A549 (cell line): ENCODE results near the gene CD163. TPM values are rescaled to one million over a fixed set of nuclear protein-coding genes. Genes with fewer than 3 reads are reported as not detected.

Experiments used
- ATAC-seq, 2 experiments: fragments of 200-7000 bp in 1 of 2; fragments of >200 bp in 1 of 2; cut with Nextera tagmentation in 1 of 2; cut with Tn5 transposase in 1 of 2; 3 replicates each; pipeline versions ENCODE4 v1.8.0 to v1.9.1; 2018 to 2020; ENCODE audit warnings: mild to moderate bottlenecking in 1 of 2, moderate library complexity in 1 of 2
- CTCF ChIA-PET: fragments of 300-600 bp; sonication (Branson Sonifier 250); formaldehyde crosslinking; extraction: SDS; loops from one replicate; lab custom pipeline; 2021; ENCODE audit warnings: antibody characterized with exemption, inconsistent platforms; lab: Yijun Ruan, JAX
- POLR2A ChIA-PET: fragments of 350-600 bp; formaldehyde crosslinking; extraction: SDS; loops from one replicate; lab custom pipeline; 2021; ENCODE audit warnings: antibody characterized with exemption, inconsistent platforms; lab: Yijun Ruan, JAX
- DNase-seq, 2 experiments: peaks; one replicate each; pipeline versions ENCODE4 v3.0.0 to v3.0.0-alpha.2; 2011 to 2016; ENCODE audit warnings: low read depth in 1 of 2, low spot score in 1 of 2
- FAIRE-seq: peaks from 2 replicates; lab custom pipeline; 2011; peaks lifted over from hg19 to GRCh38; lab: Jason Lieb, UNC
- H3K27ac ChIP-seq, 2 experiments: fragments of >200 bp; sonication (Bioruptor Twin); formaldehyde crosslinking; 3 replicates each; pipeline ENCODE4 v1.5.1; 2016 to 2017
- H3K4me1 ChIP-seq: fragments of >200 bp; sonication (Bioruptor Twin); formaldehyde crosslinking; 3 replicates; pipeline ENCODE4 v1.6.1; 2016
- H3K4me2 ChIP-seq: fragments of >200 bp; sonication (Bioruptor Twin); formaldehyde crosslinking; 3 replicates; pipeline ENCODE4 v1.6.1; 2016
- H3K4me3 ChIP-seq: fragments of >200 bp; sonication (Bioruptor Twin); formaldehyde crosslinking; 3 replicates; pipeline ENCODE4 v1.5.1; 2016
- H3K9me3 ChIP-seq: fragments of >200 bp; sonication (Bioruptor Twin); formaldehyde crosslinking; 3 replicates; pipeline ENCODE4 v1.6.1; 2016
- CBX8 ChIP-seq: fragments of 200-600 bp; sonication (generic); IDR thresholded peaks from 2 replicates; pipeline ENCODE4 v1.6.1; 2016
- CEBPB ChIP-seq, 2 experiments: fragments of >200 bp in 1 of 2; sonication (Bioruptor Twin) in 1 of 2; formaldehyde crosslinking in 1 of 2; IDR thresholded peaks; 2 replicates each; pipeline ENCODE4 v1.6.1; 2012 to 2016
- CTCF ChIP-seq: fragments of >200 bp; sonication (Bioruptor Twin); formaldehyde crosslinking; IDR thresholded peaks from 3 replicates; pipeline ENCODE4 v1.5.1; 2016
- EP300 ChIP-seq, 2 experiments: fragments of >200 bp; sonication (Bioruptor Twin); formaldehyde crosslinking; IDR thresholded peaks; 2 replicates in 1 of 2; 3 replicates in 1 of 2; pipeline ENCODE4 v1.6.1; 2016 to 2017
- FOSL2 ChIP-seq, 2 experiments: fragments of 450-650 bp in 1 of 2; fragments of >200 bp in 1 of 2; sonication (Bioruptor Twin) in 1 of 2; formaldehyde crosslinking; IDR thresholded peaks; 2 replicates each; pipeline versions ENCODE4 v1.5.0 to v1.6.1; 2016 to 2020; ENCODE audit warnings: mild to moderate bottlenecking in 1 of 2, moderate library complexity in 1 of 2
- HDAC2 ChIP-seq: fragments of 200-600 bp; sonication (generic); IDR thresholded peaks from 2 replicates; pipeline ENCODE4 v1.6.1; 2016
- HEYL ChIP-seq: fragments of 250-450 bp; sonication (Bioruptor Pico); IDR thresholded peaks from 2 replicates; pipeline ENCODE4 v1.8.0; 2021; ENCODE audit warnings: mild to moderate bottlenecking, moderate library complexity
- JUNB ChIP-seq: fragments of >200 bp; sonication (Bioruptor Twin); formaldehyde crosslinking; IDR thresholded peaks from 2 replicates; pipeline ENCODE4 v1.6.1; 2016
- KDM1A ChIP-seq: fragments of 200-600 bp; sonication (generic); IDR thresholded peaks from 2 replicates; pipeline ENCODE4 v1.6.1; 2016; ENCODE audit warnings: low read depth, mild to moderate bottlenecking
- KDM5A ChIP-seq: fragments of 200-600 bp; sonication (generic); IDR thresholded peaks from 2 replicates; pipeline ENCODE4 v1.6.1; 2016; ENCODE audit warnings: antibody characterized with exemption, mild to moderate bottlenecking
- MAFK ChIP-seq: fragments of 450-650 bp; IDR thresholded peaks from 2 replicates; pipeline ENCODE4 v1.6.1; 2014; ENCODE audit not compliant: partially characterized antibody
- MYC ChIP-seq: IDR thresholded peaks from 2 replicates; pipeline ENCODE4 v1.6.1; 2012; ENCODE audit warnings: mild to moderate bottlenecking, inconsistent platforms, low read length, improper control_type of control experiment, borderline replicate concordance
- NFE2L2 ChIP-seq: fragments of 150-350 bp; conservative IDR thresholded peaks from 2 replicates; pipeline ENCODE4 v1.6.1; 2014; ENCODE audit warnings: low read length
- NPAS2 ChIP-seq: fragments of 250-450 bp; sonication (Bioruptor Pico); IDR thresholded peaks from 2 replicates; pipeline ENCODE4 v1.8.0; 2022; ENCODE audit warnings: mild to moderate bottlenecking, moderate library complexity, borderline replicate concordance
- POLR2A ChIP-seq: IDR thresholded peaks from 2 replicates; pipeline ENCODE4 v1.6.1; 2012; ENCODE audit warnings: mild to moderate bottlenecking, low read length
- RAD21 ChIP-seq, 2 experiments: fragments of >200 bp in 1 of 2; sonication (Bioruptor Twin) in 1 of 2; formaldehyde crosslinking in 1 of 2; IDR thresholded peaks in 1 of 2; conservative IDR thresholded peaks in 1 of 2; 2 replicates in 1 of 2; 3 replicates in 1 of 2; pipeline ENCODE4 v1.6.1; 2012 to 2018; ENCODE audit warnings: inconsistent platforms in 1 of 2
- REST ChIP-seq: fragments of 200-600 bp; sonication (generic); IDR thresholded peaks from 2 replicates; pipeline ENCODE4 v1.6.1; 2016; ENCODE audit warnings: antibody characterized with exemption, mild to moderate bottlenecking, moderate library complexity
- SMC3 ChIP-seq: fragments of >200 bp; sonication (Bioruptor Twin); formaldehyde crosslinking; IDR thresholded peaks from 3 replicates; pipeline ENCODE4 v1.6.1; 2018; ENCODE audit warnings: inconsistent platforms
- SREBF2 ChIP-seq: fragments of 450-650 bp; IDR thresholded peaks from 2 replicates; pipeline ENCODE4 v1.6.1; 2014; ENCODE audit warnings: mild to moderate bottlenecking, moderate library complexity
- TFCP2L1 ChIP-seq: fragments of 250-450 bp; sonication (Bioruptor Pico); IDR thresholded peaks from 2 replicates; pipeline ENCODE4 v1.5.0; 2021; ENCODE audit warnings: mild to moderate bottlenecking
- ZC3H11A ChIP-seq: fragments of 450-650 bp; IDR thresholded peaks from 2 replicates; pipeline ENCODE4 v1.6.1; 2014; ENCODE audit warnings: antibody characterized with exemption, mild to moderate bottlenecking
- ZFP36 ChIP-seq: fragments of 450-650 bp; IDR thresholded peaks from 2 replicates; pipeline ENCODE4 v1.6.1; 2014; ENCODE audit warnings: borderline replicate concordance; ENCODE audit not compliant: partially characterized antibody
- ZNF302 ChIP-seq: fragments of 250-450 bp; sonication (Bioruptor Pico); IDR thresholded peaks from 2 replicates; pipeline ENCODE4 v1.9.0; 2021; ENCODE audit warnings: inconsistent platforms, mild to moderate bottlenecking, moderate library complexity
- ZSCAN20 ChIP-seq: fragments of 250-450 bp; sonication (Bioruptor Pico); IDR thresholded peaks from 2 replicates; pipeline ENCODE4 v1.8.0; 2022; ENCODE audit warnings: mild to moderate bottlenecking, moderate library complexity
- WGBS: methylation state at CpG from one replicate; pipeline ENCODE4 v1.1.6; 2017; ENCODE audit errors: missing lambda C conversion rate; 5-methylcytosine and 5-hydroxymethylcytosine counted together
- polyA plus RNA-seq, 4 experiments: library from polyadenylated mRNA; depleted of rRNA in 3 of 4; stranded (reverse); fragments of >200 nt; fragmentation: RNase III in 1 of 4; extraction: RNeasy Plus Mini Kit Qiagen cat#74134 plus additional on column Dnase treatment in 1 of 4; gene quantifications; 2 replicates in 3 of 4; 3 replicates in 1 of 4; pipeline ENCODE4 v1.2.3, GENCODE V29; 2011 to 2017
- TF ChIP-seq, protein P1 (sequence below): fragments of >200 bp; sonication (Bioruptor Twin); formaldehyde crosslinking; IDR thresholded peaks from 2 replicates; pipeline ENCODE4 v1.6.1; 2016
- TF ChIP-seq, protein P2 (sequence below): IDR thresholded peaks from 2 replicates; pipeline ENCODE4 v1.6.1; 2012
- TF ChIP-seq, protein P3 (sequence below): fragments of >200 bp; sonication (Bioruptor Twin); formaldehyde crosslinking; IDR thresholded peaks from 3 replicates; pipeline ENCODE4 v1.6.1; 2016

CD163 gene
- polyA plus RNA-seq, 2 of the 4 experiments (the other 2 are of a cell fraction), result not detected

DNA sequence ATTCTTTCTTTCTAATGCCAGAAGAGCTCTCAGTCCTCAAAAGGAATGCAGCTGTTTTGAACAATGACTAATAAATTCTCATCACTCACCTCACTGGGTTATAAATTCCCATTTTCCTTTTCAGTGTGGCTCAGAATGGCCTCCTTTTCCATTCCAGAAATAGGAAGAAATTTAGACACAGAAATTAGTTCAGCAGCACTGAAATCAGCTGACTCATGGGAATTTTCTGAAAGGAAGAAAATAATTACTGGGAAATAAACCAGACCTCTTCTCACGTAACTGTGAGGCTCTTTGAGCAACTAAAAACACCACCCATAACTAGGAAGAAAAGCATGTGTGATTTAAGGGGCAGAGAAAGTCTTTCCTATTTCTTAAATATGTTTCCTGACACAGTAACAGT, 23.8 kb downstream of the CD163 start:
- TF ChIP-seq MAFK (peak; percentile 84), SREBF2 (no peak)
- WGBS, result 3% methylated on average over 1 of the region's 1 CpG
- DNase-seq (no peak), FAIRE-seq (peak; percentile 23), ATAC-seq (no peak)
- Histone ChIP-seq H3K4me3 (no peak overlapping the region), H3K27ac (no peak overlapping the region), H3K4me2 (no peak overlapping the region), H3K9me3 (no peaks in the 10 kb centered on the region), H3K4me1 (no peaks in the 10 kb centered on the region)
- CTCF ChIA-PET, result interaction anchor here (2.1 kb wide), 1 partner anchor 19 kb away, joined by 9 read pairs; no protein-coding TSS in a partner anchor
- POLR2A ChIA-PET, result no interaction called here

- no peak for ATAC-seq
- no peak overlapping the region for H3K27ac ChIP-seq
- 0 out of 3 replicates have a peak, but pooled peaks cover 3% of the 10 kb centered on the region for H3K9me3 ChIP-seq
- 32% methylated on average over 6 of the region's 6 CpGs for WGBS
- FAIRE-seq, result no peak
- ChIA-PET POLR2A (no interaction called here), CTCF (interaction anchor here (1.5 kb wide), 1 partner anchor 12 kb away, joined by 8 read pairs; no protein-coding TSS in a partner anchor)
- DNase-seq, result no peak
- H3K4me3 ChIP-seq, result no peak overlapping the region
- TF ChIP-seq KDM1A, result no peak
- no peaks in the 10 kb centered on the region for H3K4me1 ChIP-seq
- H3K4me2 ChIP-seq, result no peak overlapping the region
These were observed 31.5 kb downstream of the CD163 start for GRCh38 chr12:7472060-7472459.

GRCh38 chr12:7460375-7461259, 43.0 kb downstream of the CD163 start:
- ATAC-seq, result peak; percentile 97 to 99
- H3K9me3 ChIP-seq, result no peaks in the 10 kb centered on the region
- H3K27ac ChIP-seq, result no peak overlapping the region
- CTCF ChIA-PET, result interaction anchor here (0.6 to 4.0 kb wide), 49 partner anchors 8 to 815 kb away, joined by 3 to 50 read pairs (median 4); partner anchors contain the start of gene C1S
- no peak overlapping the region for H3K4me2 ChIP-seq
- no peak for FAIRE-seq
- POLR2A ChIA-PET, result no interaction called here
- no peak overlapping the region for H3K4me3 ChIP-seq
- peak; percentile 66 for DNase-seq
- H3K4me1 ChIP-seq, result no peaks in the 10 kb centered on the region
- WGBS, result 49% methylated on average over 7 of the region's 7 CpGs
- TF ChIP-seq NFE2L2, result no peak
- TF ChIP-seq, protein P1, sequence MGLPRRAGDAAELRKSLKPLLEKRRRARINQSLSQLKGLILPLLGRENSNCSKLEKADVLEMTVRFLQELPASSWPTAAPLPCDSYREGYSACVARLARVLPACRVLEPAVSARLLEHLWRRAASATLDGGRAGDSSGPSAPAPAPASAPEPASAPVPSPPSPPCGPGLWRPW, result no peak
- TF ChIP-seq, protein P2, sequence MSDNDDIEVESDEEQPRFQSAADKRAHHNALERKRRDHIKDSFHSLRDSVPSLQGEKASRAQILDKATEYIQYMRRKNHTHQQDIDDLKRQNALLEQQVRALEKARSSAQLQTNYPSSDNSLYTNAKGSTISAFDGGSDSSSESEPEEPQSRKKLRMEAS, result no peak
- peak; percentile 94 for TF ChIP-seq SMC3
- no peak for TF ChIP-seq ZSCAN20 (CRISPR knock-in tag)
- peak; percentile 80 for TF ChIP-seq MAFK
- no peak for TF ChIP-seq TFCP2L1 (CRISPR knock-in tag)
- no peak for TF ChIP-seq CEBPB (IDR thresholded peaks at IDR 0.05)
- no peak for TF ChIP-seq REST
- TF ChIP-seq EP300 (IDR thresholded peaks at IDR 0.05), result no peak
- TF ChIP-seq ZNF302 (CRISPR knock-in tag), result no peak
- TF ChIP-seq KDM1A, result no peak
- TF ChIP-seq KDM5A, result no peak
- peak; percentile 93 for TF ChIP-seq CTCF
- no peak for TF ChIP-seq ZC3H11A
- TF ChIP-seq FOSL2 (IDR thresholded peaks at IDR 0.05), result no peak
- no peak for TF ChIP-seq FOSL2 (CRISPR knock-in tag; IDR thresholded peaks at IDR 0.05)
- no peak for TF ChIP-seq NPAS2
- no peak for TF ChIP-seq CBX8
- no peak for TF ChIP-seq MYC
- no peak for TF ChIP-seq HEYL (CRISPR knock-in tag)
- TF ChIP-seq RAD21 (conservative IDR thresholded peaks at IDR 0.05 in 1 of 2, IDR thresholded peaks at IDR 0.05 in 1 of 2), result peak; percentile 95 to 98
- TF ChIP-seq HDAC2, result no peak
- no peak for TF ChIP-seq POLR2A
- TF ChIP-seq, protein P3, sequence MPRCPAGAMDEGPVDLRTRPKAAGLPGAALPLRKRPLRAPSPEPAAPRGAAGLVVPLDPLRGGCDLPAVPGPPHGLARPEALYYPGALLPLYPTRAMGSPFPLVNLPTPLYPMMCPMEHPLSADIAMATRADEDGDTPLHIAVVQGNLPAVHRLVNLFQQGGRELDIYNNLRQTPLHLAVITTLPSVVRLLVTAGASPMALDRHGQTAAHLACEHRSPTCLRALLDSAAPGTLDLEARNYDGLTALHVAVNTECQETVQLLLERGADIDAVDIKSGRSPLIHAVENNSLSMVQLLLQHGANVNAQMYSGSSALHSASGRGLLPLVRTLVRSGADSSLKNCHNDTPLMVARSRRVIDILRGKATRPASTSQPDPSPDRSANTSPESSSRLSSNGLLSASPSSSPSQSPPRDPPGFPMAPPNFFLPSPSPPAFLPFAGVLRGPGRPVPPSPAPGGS, result no peak
- no peak for TF ChIP-seq ZFP36
- no peak for TF ChIP-seq JUNB
